GM12875 (cell line): ENCODE data around the gene TMUB2.

Source experiments
- H3K4me3 ChIP-seq: one replicate; pipeline ENCODE4 v1.5.1; 2011; ENCODE audit warnings: low read depth, low read length, control low read depth
- TF ChIP-seq, protein P1 (sequence below): IDR thresholded peaks from 2 replicates; pipeline ENCODE4 v1.5.1; 2011; ENCODE audit warnings: low read depth, mild to moderate bottlenecking, control low read depth, inconsistent platforms, low read length, moderate library complexity, borderline replicate concordance; ENCODE audit not compliant: insufficient read depth

Gene TMUB2

GRCh38 chr17:44216694-44217093, 29.9 kb downstream of the TMUB2 start:
- TF ChIP-seq, protein P1, sequence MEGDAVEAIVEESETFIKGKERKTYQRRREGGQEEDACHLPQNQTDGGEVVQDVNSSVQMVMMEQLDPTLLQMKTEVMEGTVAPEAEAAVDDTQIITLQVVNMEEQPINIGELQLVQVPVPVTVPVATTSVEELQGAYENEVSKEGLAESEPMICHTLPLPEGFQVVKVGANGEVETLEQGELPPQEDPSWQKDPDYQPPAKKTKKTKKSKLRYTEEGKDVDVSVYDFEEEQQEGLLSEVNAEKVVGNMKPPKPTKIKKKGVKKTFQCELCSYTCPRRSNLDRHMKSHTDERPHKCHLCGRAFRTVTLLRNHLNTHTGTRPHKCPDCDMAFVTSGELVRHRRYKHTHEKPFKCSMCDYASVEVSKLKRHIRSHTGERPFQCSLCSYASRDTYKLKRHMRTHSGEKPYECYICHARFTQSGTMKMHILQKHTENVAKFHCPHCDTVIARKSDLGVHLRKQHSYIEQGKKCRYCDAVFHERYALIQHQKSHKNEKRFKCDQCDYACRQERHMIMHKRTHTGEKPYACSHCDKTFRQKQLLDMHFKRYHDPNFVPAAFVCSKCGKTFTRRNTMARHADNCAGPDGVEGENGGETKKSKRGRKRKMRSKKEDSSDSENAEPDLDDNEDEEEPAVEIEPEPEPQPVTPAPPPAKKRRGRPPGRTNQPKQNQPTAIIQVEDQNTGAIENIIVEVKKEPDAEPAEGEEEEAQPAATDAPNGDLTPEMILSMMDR = no peak
- H3K4me3 ChIP-seq = peak overlapping the region; percentile 73

- TF ChIP-seq, protein P1 = no peak
- peak overlapping the region; percentile 73 for H3K4me3 ChIP-seq
Observed at GRCh38 chr17:44217738-44218343, 31.1 kb downstream of the TMUB2 start.

- TF ChIP-seq, protein P1 = peak; percentile 76
Observed at GRCh38 chr17:44218344-44219107, 31.8 kb downstream of the TMUB2 start.

GRCh38 chr17:44219108-44219615, 32.4 kb downstream of the TMUB2 start:
- TF ChIP-seq, protein P1 = peak; percentile 73
- H3K4me3 ChIP-seq = peak overlapping the region; percentile 82

More at GRCh38 chr17:44218344-44219107, 31.8 kb downstream of the TMUB2 start:
- H3K4me3 ChIP-seq = peak overlapping the region; percentile 82

- peak within 1 kb of the TSS; percentile 82 for H3K4me3 ChIP-seq
- TF ChIP-seq, protein P1 = no peak
Observed at GRCh38 chr17:44219616-44220212, 32.9 kb downstream of the TMUB2 start, which contains the start of gene UBTF. Gene UBTF, minus strand, starts transcription at chr17:44219675. Its CDS starts 1,446 bp downstream, at chr17:44218229.

DNA sequence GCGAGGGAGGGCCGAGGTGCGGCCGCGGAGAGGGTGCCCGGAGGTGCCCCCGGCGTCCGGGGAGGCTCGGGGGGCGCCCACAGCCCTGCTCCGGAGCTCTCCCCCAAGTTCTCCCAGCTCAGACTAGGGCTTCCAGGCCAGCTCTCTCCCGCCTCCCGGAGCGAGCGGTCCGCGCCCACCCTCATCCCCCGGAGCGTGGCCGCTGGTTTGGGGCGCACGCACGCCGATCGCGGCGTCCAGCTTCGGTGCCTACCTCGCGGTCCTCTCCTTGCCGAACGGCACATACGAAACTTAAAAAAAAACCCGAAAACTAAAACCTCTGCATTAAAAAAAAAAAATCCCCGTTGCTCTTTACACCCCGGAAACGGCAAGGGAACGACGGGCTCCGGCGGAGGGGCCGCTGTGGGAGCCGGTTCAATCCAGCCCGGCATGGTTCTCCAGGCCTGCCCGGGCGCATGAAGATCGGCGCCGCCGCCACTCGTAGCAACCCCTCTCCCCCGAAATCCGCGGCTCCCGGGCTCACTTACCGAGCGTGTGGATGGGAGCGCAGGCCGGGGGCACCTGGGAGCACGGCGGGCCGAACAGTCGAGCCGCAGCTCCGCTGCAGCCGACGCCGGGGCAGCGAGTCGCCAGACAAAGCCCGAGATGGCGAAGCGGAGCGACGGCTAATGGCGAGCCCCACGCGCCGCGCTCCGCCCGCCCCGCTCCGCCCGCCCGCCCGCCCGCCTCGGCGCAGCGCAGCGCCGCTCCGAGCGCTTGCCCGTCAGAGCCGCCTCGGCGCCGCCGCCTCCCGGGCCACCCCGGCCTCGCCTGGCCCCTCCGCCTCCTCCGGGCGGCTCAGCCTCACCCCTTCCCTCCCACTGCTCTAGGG, 33.7 kb downstream of the TMUB2 start:
- TF ChIP-seq, protein P1 = no peak

More for the DNA sequence above, 33.7 kb downstream of the TMUB2 start:
- H3K4me3 ChIP-seq = peak overlapping the region; percentile 82
